Omental fat pad (tissue), 4 donors: Measurements from ENCODE around the gene CMTM6. TPM values are rescaled to one million over a fixed set of nuclear protein-coding genes. Genes with fewer than 3 reads are reported as not detected.

Source experiments
- ATAC-seq: fragments of 150-250 bp; one replicate; pipeline ENCODE4 v1.9.1; 2016; ENCODE audit warnings: mild to moderate bottlenecking, moderate library complexity; ENCODE audit not compliant: low FRiP score
- DNase-seq: peaks from one replicate; pipeline ENCODE4 v3.0.0-alpha.2; 2019; ENCODE audit warnings: low spot score
- CTCF ChIP-seq, 3 donors: fragments of 450-650 bp; IDR thresholded peaks; one replicate each; pipeline ENCODE4 v1.5.1; 2016 to 2017; ENCODE audit warnings: antibody characterized with exemption in 3 of 3, mild to moderate bottlenecking in 3 of 3, moderate library complexity in 2 of 3
- small RNA-seq: library from RNA; depleted of rRNA; stranded (forward); fragments of <200 nt; gene quantifications from one replicate; pipeline ENCODE3, GENCODE V24; 2016
- total RNA-seq, 4 donors: library from RNA; depleted of rRNA; stranded (reverse); fragments of >200 nt; gene quantifications; one replicate each; pipeline ENCODE4 v1.1.0, GENCODE V29; 2016

CMTM6 gene
- total RNA-seq, 4 donors from 2014 or later = 49.2 to 73.3 (median 61.4) TPM

- DNase-seq = no peak
- no peak for ATAC-seq
Observed at GRCh38 chr3:32434206-32434605, 68.4 kb downstream of the CMTM6 start.

GRCh38 chr3:32432711-32433530, 69.7 kb downstream of the CMTM6 start:
- no peak for ATAC-seq
- TF ChIP-seq CTCF (IDR thresholded peaks at IDR 0.05) = no peak
- DNase-seq = no peak

More at GRCh38 chr3:32434206-32434605, 68.4 kb downstream of the CMTM6 start:
- TF ChIP-seq CTCF (IDR thresholded peaks at IDR 0.05) = no peak

GRCh38 chr3:32432045-32432710, 70.5 kb downstream of the CMTM6 start:
- ATAC-seq (no peak), DNase-seq (no peak)
- no peak for TF ChIP-seq CTCF (IDR thresholded peaks at IDR 0.05)

GRCh38 chr3:32431481-32431880, 71.2 kb downstream of the CMTM6 start:
- TF ChIP-seq CTCF (IDR thresholded peaks at IDR 0.05) = no peak
- no peak for ATAC-seq
- DNase-seq = no peak

Small RNA genes within 50 kb of the gene (small RNA-seq; reads per million reads assigned to genes)
- not detected for gene MIR548AY

Other genes with a start within 250 kb of the CMTM6 start
- 10 to 100 TPM; 18.0 to 34.7 (median 31.3) TPM for gene CMTM7, start 111.0 kb downstream of the CMTM6 start, total RNA-seq
- 10 to 100 TPM; 21.3 to 30.0 (median 26.3) TPM for gene DYNC1LI1, start 68.0 kb upstream of the CMTM6 start, total RNA-seq
- 10 to 100 TPM; 10.3 to 24.0 (median 19.8) TPM for gene CNOT10, start 182.3 kb upstream of the CMTM6 start, total RNA-seq